Cardiac fibroblast (primary cell): ENCODE results near the gene CHGA.
A peak's percentile ranks its signal among the peaks of the same experiment; 100 is the strongest.

Experiments used
- DNase-seq, 2 donors: peaks; one replicate each; pipeline versions ENCODE4 v3.0.0 to v3.0.0-alpha.2; 2010; ENCODE audit warnings: low read depth in 2 of 2
- H3K4me3 ChIP-seq, 2 donors: replicated peaks in 1 of 2; 1 replicate in 1 of 2; 2 replicates in 1 of 2; pipeline ENCODE4 v1.5.1; 2011; ENCODE audit warnings: low read depth in 2 of 2, low read length in 2 of 2, mild to moderate bottlenecking in 2 of 2, moderate library complexity in 1 of 2
- TF ChIP-seq, protein P1 (sequence below): IDR thresholded peaks from one replicate; pipeline ENCODE4 v1.5.1; 2011; ENCODE audit warnings: low read depth, mild to moderate bottlenecking, low read length, inconsistent platforms

CHGA gene

DNA sequence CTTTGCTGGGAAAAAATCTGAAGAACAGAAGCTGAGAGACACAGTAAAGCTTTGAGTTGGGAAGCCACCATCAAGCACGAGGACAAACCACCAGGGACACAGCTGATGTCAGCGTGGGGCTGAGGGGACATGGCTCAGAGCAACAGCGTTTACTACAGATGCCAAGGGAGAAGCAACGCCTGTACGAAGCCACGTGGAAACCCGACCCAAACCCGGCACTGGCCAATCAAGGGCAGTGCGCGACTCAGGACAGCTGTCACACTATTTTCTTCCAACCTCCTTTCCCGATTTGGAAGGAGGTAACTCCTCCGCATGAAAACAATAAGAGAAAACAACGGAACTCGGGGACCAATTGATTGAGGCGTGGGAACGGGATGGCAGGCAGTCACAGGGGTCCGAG lies 20.2 kb upstream of the CHGA start:
- no peak for DNase-seq
- TF ChIP-seq, protein P1, sequence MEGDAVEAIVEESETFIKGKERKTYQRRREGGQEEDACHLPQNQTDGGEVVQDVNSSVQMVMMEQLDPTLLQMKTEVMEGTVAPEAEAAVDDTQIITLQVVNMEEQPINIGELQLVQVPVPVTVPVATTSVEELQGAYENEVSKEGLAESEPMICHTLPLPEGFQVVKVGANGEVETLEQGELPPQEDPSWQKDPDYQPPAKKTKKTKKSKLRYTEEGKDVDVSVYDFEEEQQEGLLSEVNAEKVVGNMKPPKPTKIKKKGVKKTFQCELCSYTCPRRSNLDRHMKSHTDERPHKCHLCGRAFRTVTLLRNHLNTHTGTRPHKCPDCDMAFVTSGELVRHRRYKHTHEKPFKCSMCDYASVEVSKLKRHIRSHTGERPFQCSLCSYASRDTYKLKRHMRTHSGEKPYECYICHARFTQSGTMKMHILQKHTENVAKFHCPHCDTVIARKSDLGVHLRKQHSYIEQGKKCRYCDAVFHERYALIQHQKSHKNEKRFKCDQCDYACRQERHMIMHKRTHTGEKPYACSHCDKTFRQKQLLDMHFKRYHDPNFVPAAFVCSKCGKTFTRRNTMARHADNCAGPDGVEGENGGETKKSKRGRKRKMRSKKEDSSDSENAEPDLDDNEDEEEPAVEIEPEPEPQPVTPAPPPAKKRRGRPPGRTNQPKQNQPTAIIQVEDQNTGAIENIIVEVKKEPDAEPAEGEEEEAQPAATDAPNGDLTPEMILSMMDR = no peak
- no peak overlapping the region for H3K4me3 ChIP-seq

DNA sequence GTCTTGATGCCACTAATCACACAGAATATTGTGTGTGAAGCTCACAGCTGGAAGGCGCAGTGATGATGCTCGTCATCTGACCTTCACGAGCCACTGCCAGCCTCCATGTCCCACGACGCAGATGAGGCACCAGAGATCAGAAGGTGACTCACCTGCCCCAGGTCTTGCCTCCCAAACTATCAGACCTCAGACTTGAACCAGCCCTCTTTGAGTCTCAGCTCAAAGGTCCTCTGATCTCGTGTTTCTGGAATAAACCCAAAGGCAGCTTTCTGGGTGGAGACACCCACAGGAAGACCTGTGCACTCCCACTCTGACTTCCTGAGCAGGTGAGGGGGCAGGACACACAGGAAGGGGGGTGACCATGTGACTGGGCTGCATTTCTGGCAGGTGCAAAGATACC lies 19.6 kb upstream of the CHGA start:
- DNase-seq = no peak
- TF ChIP-seq, protein P1 = no peak
- no peak overlapping the region for H3K4me3 ChIP-seq

DNA sequence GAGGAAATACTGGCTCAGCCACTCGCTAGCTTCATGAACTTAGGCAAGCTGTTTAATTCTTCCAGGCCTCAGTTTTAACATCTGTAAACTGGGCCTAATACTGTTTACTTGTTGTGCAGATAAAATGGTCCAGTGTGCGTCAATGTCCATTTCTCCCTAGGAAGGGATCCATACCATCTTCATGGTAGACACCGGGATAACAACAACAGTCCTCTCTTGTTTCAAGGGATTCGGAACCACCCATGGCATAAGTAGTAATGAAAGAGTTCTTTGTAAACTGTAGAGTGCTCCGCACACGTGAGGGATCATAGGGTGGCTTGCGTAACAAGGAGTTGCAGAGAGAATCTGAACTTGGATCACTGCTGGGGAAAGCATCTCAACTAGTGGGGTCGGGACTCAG lies 17.3 kb upstream of the CHGA start:
- TF ChIP-seq, protein P1 = no peak

DNA sequence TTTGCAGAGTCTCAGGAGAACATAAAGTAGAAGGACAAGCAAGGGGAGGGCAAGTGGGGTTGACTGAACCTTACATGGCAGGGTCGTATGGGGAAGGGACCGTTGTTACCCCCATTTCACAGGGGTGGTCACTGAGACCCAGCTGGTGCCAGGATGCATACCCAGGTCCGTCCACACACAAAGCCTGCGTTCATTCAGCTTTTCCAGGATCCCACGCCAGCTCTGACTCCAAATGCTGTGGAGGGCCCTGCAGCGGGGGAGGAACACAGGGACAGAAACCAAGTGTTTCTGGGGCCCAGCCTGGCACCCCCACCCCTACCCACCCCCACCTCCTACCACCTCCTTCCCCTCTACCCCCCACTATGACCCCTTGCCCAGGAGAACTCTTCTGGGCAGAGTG lies 16.5 kb upstream of the CHGA start:
- no peak overlapping the region for H3K4me3 ChIP-seq
- TF ChIP-seq, protein P1 = no peak
- DNase-seq = no peak

More for the DNA sequence above, 17.3 kb upstream of the CHGA start:
- DNase-seq = no peak
- no peak overlapping the region for H3K4me3 ChIP-seq

DNA sequence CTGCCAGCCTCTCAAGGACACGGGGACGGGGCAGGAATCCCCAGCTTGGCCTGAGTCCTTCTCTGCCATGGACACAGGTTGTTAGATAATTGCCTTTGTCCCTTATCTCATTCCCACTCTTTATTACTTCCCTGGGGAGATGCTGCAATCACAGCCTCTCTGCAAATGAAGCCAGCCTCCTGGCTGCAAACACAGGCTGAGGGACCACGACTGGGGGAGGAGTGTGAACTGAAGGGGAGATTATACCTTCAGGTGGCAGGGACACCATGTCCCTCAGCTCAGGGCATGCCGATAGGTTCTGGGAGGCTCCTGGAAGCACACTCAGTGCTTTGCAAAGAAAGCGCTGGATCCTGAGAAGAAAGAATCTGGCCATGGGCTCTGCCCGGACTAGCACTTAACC lies 16.1 kb upstream of the CHGA start:
- H3K4me3 ChIP-seq = no peak overlapping the region
- DNase-seq = no peak
- TF ChIP-seq, protein P1 = no peak

DNA sequence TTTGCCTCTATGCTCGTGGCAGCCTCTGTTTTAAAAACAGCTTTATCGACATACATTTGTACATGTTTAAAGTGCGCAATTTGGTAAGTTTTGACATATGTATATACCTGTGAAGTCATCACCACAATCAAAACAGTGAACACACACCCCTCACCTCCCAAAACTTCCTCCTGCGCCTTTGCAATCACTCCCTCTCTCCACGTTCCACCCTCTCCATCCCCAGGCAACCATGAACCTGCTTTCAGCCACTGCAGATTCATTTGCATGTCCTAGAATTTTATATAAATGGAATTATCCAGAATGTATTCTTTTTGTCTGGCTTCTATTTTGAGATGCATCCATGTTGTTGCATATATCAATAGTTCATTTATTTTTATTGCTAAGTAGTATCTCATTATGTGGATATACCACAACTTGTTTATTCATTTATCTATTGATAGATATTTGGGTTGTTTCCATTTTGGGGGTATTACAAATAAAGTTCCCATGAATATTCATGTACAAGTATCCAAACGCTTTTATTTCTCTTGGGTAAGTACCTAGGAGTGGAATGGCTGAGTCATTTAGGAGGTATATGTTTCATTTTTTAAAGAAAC lies 15.5 kb upstream of the CHGA start:
- H3K4me3 ChIP-seq = no peak overlapping the region
- no peak for DNase-seq
- TF ChIP-seq, protein P1 = no peak

DNA sequence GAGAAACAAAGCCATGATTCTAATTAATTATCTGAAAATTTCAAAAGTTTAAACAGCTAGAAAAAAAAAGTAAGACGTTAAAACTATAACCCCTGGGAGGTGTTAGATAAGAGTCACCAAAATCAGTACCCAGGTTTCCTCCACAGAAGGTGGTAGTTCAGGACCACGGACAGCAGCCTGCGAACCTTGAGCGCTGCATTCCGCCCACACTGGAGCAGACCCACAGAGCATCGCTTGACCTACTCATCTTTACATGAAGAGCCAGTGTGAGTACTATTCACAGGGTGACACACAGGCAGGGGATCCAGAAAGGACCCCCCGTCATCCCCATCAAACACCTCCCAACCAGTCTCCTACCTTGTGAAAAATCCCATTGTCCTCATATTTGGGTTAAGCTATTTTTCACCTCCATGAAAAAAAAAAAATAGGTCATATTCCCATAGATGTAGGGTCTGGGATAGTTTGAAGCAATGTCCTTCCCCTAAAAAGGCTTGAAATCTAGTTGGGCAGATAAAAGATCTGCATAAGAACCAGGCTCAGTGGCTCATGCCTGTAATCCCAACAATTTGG lies 8.8 kb upstream of the CHGA start:
- no peak overlapping the region for H3K4me3 ChIP-seq
- TF ChIP-seq, protein P1 = no peak
- DNase-seq = peak; percentile 24 to 29
